Peyer's patch (tissue), 4 donors: Measurements from ENCODE around the gene RLF.

Experiments
- POLR2A ChIP-seq, 2 donors: fragments of 450-650 bp; IDR thresholded peaks; one replicate each; pipeline ENCODE4 v1.5.1; 2017; ENCODE audit warnings: antibody characterized with exemption in 2 of 2, mild to moderate bottlenecking in 2 of 2, moderate library complexity in 2 of 2
- TF ChIP-seq, protein P1 (sequence below), 6 experiments: fragments of 450-650 bp in 4 of 6; fragments of 200-600 bp in 2 of 6; sonication (generic) in 1 of 6; IDR thresholded peaks; one replicate each; pipeline ENCODE4 v1.5.1; 2017 to 2019; ENCODE audit warnings: antibody characterized with exemption in 6 of 6, mild to moderate bottlenecking in 3 of 6, moderate library complexity in 1 of 6

- TF ChIP-seq, protein P1, sequence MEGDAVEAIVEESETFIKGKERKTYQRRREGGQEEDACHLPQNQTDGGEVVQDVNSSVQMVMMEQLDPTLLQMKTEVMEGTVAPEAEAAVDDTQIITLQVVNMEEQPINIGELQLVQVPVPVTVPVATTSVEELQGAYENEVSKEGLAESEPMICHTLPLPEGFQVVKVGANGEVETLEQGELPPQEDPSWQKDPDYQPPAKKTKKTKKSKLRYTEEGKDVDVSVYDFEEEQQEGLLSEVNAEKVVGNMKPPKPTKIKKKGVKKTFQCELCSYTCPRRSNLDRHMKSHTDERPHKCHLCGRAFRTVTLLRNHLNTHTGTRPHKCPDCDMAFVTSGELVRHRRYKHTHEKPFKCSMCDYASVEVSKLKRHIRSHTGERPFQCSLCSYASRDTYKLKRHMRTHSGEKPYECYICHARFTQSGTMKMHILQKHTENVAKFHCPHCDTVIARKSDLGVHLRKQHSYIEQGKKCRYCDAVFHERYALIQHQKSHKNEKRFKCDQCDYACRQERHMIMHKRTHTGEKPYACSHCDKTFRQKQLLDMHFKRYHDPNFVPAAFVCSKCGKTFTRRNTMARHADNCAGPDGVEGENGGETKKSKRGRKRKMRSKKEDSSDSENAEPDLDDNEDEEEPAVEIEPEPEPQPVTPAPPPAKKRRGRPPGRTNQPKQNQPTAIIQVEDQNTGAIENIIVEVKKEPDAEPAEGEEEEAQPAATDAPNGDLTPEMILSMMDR (IDR thresholded peaks at IDR 0.05) = no peak
- no peak for TF ChIP-seq POLR2A (IDR thresholded peaks at IDR 0.05)
Measured at GRCh38 chr1:40185951-40186864, 25.0 kb downstream of the RLF start.
